ENCODE data around the gene RGS6.

Gene RGS6

GRCh38 chr14:72045885-72046284, 113.7 kb downstream of the RGS6 start:
- H3K27ac ChIP-seq, result no peak overlapping the region
- no peak for TF ChIP-seq CTCF (conservative IDR thresholded peaks at IDR 0.05)
- no peak for TF ChIP-seq ZFX (IDR thresholded peaks at IDR 0.05)

GRCh38 chr14:72049462-72049861, 117.2 kb downstream of the RGS6 start:
- TF ChIP-seq ZFX (IDR thresholded peaks at IDR 0.05) (no peak), CTCF (conservative IDR thresholded peaks at IDR 0.05) (no peak)
- no peak overlapping the region for H3K27ac ChIP-seq

GRCh38 chr14:72052356-72052755, 120.1 kb downstream of the RGS6 start:
- H3K27ac ChIP-seq, result no peak overlapping the region
- TF ChIP-seq CTCF (conservative IDR thresholded peaks at IDR 0.05) (no peak), ZFX (IDR thresholded peaks at IDR 0.05) (no peak)

- no peak for TF ChIP-seq ZFX (IDR thresholded peaks at IDR 0.05)
- TF ChIP-seq CTCF (conservative IDR thresholded peaks at IDR 0.05), result no peak
- no peak overlapping the region for H3K27ac ChIP-seq
Measured at GRCh38 chr14:72053651-72054050, 121.4 kb downstream of the RGS6 start.

GRCh38 chr14:72054911-72055310, 122.7 kb downstream of the RGS6 start:
- H3K27ac ChIP-seq, result no peak overlapping the region
- no peak for TF ChIP-seq ZFX (IDR thresholded peaks at IDR 0.05)
- no peak for TF ChIP-seq CTCF (conservative IDR thresholded peaks at IDR 0.05)

- TF ChIP-seq ZFX (IDR thresholded peaks at IDR 0.05) (no peak), CTCF (conservative IDR thresholded peaks at IDR 0.05) (no peak)
- H3K27ac ChIP-seq, result no peak overlapping the region
Measured at GRCh38 chr14:72057701-72058285, 125.6 kb downstream of the RGS6 start.

- H3K27ac ChIP-seq, result no peak overlapping the region
- TF ChIP-seq ZFX (IDR thresholded peaks at IDR 0.05) (no peak), CTCF (conservative IDR thresholded peaks at IDR 0.05) (no peak)
Measured at GRCh38 chr14:72060460-72060859, 128.2 kb downstream of the RGS6 start.
